Activated B cell treated with CpG ODN at 0.5 μM for 24 hours (primary cell): Measurements from ENCODE around the gene BRIP1. TPM values are rescaled to one million over a fixed set of nuclear protein-coding genes. Genes with fewer than 3 reads are reported as not detected.

Experiments
- ATAC-seq: fragments of 200-7000 bp; cut with Tn5 transposase; one replicate; pipeline ENCODE4 v1.10.0; 2021; ENCODE audit warnings: low read depth, mild to moderate bottlenecking, moderate library complexity
- CTCF ChIA-PET: fragments of 350-600 bp; sonication (Branson Sonifier 250); formaldehyde crosslinking; loops from one replicate; lab custom pipeline; 2021; ENCODE audit warnings: antibody characterized with exemption; lab: Charles Lee
- POLR2A ChIA-PET: fragments of 350-600 bp; sonication (Branson Sonifier 250); formaldehyde crosslinking; loops from one replicate; lab custom pipeline; 2021; ENCODE audit warnings: antibody characterized with exemption; lab: Charles Lee
- DNase-seq: peaks from one replicate; pipeline ENCODE4 v3.0.0; 2022
- H3K27ac Mint-ChIP-seq: one replicate; pipeline ENCODE4 v1.8.0; 2020; ENCODE audit warnings: mixed read lengths
- H3K27me3 Mint-ChIP-seq: one replicate; pipeline ENCODE4 v1.8.0; 2021; ENCODE audit warnings: mixed read lengths
- H3K36me3 Mint-ChIP-seq: one replicate; pipeline ENCODE4 v1.8.0; 2021; ENCODE audit warnings: low read depth, mixed read lengths
- H3K4me1 Mint-ChIP-seq: one replicate; pipeline ENCODE4 v1.8.0; 2021; ENCODE audit warnings: mixed read lengths
- H3K4me3 Mint-ChIP-seq: one replicate; pipeline ENCODE4 v1.8.0; 2020; ENCODE audit warnings: mild to moderate bottlenecking, mixed read lengths
- H3K9me3 Mint-ChIP-seq: one replicate; pipeline ENCODE4 v1.8.0; 2020; ENCODE audit warnings: mixed read lengths
- CTCF ChIP-seq: fragments of 200-600 bp; IDR thresholded peaks from one replicate; pipeline ENCODE4 v1.8.0; 2022; ENCODE audit warnings: antibody characterized with exemption, mild to moderate bottlenecking
- intact Hi-C: fragments of 100-400 bp; cut with micrococcal nuclease; formaldehyde crosslinking; loops from one replicate; pipeline ENCODE4 v1.15.1; 2024
- total RNA-seq: library from RNA; stranded (reverse); gene quantifications from 2 replicates; pipeline ENCODE4 v1.2.3, GENCODE V29; 2022

Gene BRIP1
- total RNA-seq, 1 donor from 2014 or later = 2.5 TPM

- CTCF ChIA-PET = no interaction called here
- no peaks in the 10 kb centered on the region for H3K4me1 Mint-ChIP-seq
- H3K36me3 Mint-ChIP-seq = peaks cover 6% of the 10 kb centered on the region
- ATAC-seq (no peak), DNase-seq (no peak)
- no peak overlapping the region for H3K4me3 Mint-ChIP-seq
- H3K9me3 Mint-ChIP-seq = peaks cover 12% of the 10 kb centered on the region
- no peaks in the 10 kb centered on the region for H3K27me3 Mint-ChIP-seq
- TF ChIP-seq CTCF = no peak
- intact Hi-C loops = no loop called here
- POLR2A ChIA-PET = interaction anchor here (0.6 kb wide), 1 partner anchor 123 kb away, joined by 3 read pairs; no protein-coding TSS in a partner anchor
- H3K27ac Mint-ChIP-seq = no peak overlapping the region
Measured at GRCh38 chr17:61718022-61718421, 145.3 kb downstream of the BRIP1 start.

- H3K4me1 Mint-ChIP-seq = no peaks in the 10 kb centered on the region
- CTCF ChIA-PET = no interaction called here
- H3K27me3 Mint-ChIP-seq = no peaks in the 10 kb centered on the region
- H3K27ac Mint-ChIP-seq = no peak overlapping the region
- POLR2A ChIA-PET = no interaction called here
- no peak for ATAC-seq
- intact Hi-C loops = no loop called here
- H3K4me3 Mint-ChIP-seq = no peak overlapping the region
- H3K9me3 Mint-ChIP-seq = peaks cover 12% of the 10 kb centered on the region
- H3K36me3 Mint-ChIP-seq = peaks cover 6% of the 10 kb centered on the region
- TF ChIP-seq CTCF = no peak
- no peak for DNase-seq
Measured at GRCh38 chr17:61717352-61717751, 146.0 kb downstream of the BRIP1 start.

- Mint-ChIP-seq H3K4me3 (no peak overlapping the region), H3K27me3 (no peaks in the 10 kb centered on the region), H3K4me1 (no peaks in the 10 kb centered on the region), H3K27ac (no peak overlapping the region), H3K36me3 (peaks cover 6% of the 10 kb centered on the region), H3K9me3 (peaks cover 13% of the 10 kb centered on the region)
- CTCF ChIA-PET = no interaction called here
- no peak for DNase-seq
- POLR2A ChIA-PET = no interaction called here
- no peak for TF ChIP-seq CTCF
- intact Hi-C loops = no loop called here
- no peak for ATAC-seq
Measured at GRCh38 chr17:61716225-61716829, 147.0 kb downstream of the BRIP1 start.

- no peak overlapping the region for H3K27ac Mint-ChIP-seq
- POLR2A ChIA-PET = no interaction called here
- intact Hi-C loops = no loop called here
- no peaks in the 10 kb centered on the region for H3K27me3 Mint-ChIP-seq
- no peak for TF ChIP-seq CTCF
- peaks cover 6% of the 10 kb centered on the region for H3K36me3 Mint-ChIP-seq
- H3K4me1 Mint-ChIP-seq = no peaks in the 10 kb centered on the region
- H3K9me3 Mint-ChIP-seq = peaks cover 14% of the 10 kb centered on the region
- CTCF ChIA-PET = no interaction called here
- DNase-seq (no peak), ATAC-seq (no peak)
- no peak overlapping the region for H3K4me3 Mint-ChIP-seq
Measured at GRCh38 chr17:61715348-61715747, 148.0 kb downstream of the BRIP1 start.

GRCh38 chr17:61714300-61714699, 149.0 kb downstream of the BRIP1 start:
- DNase-seq = no peak
- ChIA-PET POLR2A (no interaction called here), CTCF (no interaction called here)
- TF ChIP-seq CTCF = no peak
- ATAC-seq = no peak
- Mint-ChIP-seq H3K4me3 (no peak overlapping the region), H3K27ac (no peak overlapping the region), H3K36me3 (peaks cover 6% of the 10 kb centered on the region), H3K27me3 (no peaks in the 10 kb centered on the region), H3K9me3 (peaks cover 14% of the 10 kb centered on the region), H3K4me1 (no peaks in the 10 kb centered on the region)
- intact Hi-C loops = no loop called here
